ENCODE measurements around the gene SEMA5B.

SEMA5B gene

GRCh38 chr3:122902326-122902725 is 125.2 kb downstream of the SEMA5B start:
- H2BK5ac ChIP-seq (ENCODE audit: low read length) = no peak overlapping the region
- no peaks in the 10 kb centered on the region for H3K79me1 ChIP-seq (ENCODE audit: low read depth, low read length)
- H2AFZ ChIP-seq (ENCODE audit: low read length) = no peak overlapping the region
- WGBS, 2 donors (ENCODE audit: extremely low coverage in 2 of 2, insufficient read length in 2 of 2, insufficient replicate concordance in 1 of 2) = no CpG with 5 or more reads among the region's 2 CpGs
- no peaks in the 10 kb centered on the region for H3K27me3 ChIP-seq (ENCODE audit: control insufficient read depth in 3 of 3, insufficient read depth in 3 of 3, low read depth in 1 of 3, low read length in 3 of 3)
- H3K27ac ChIP-seq (replicated peaks; ENCODE audit: low read length) = no peak overlapping the region
- DNase-seq (ENCODE audit: low spot score) = no peak
- H3K9ac ChIP-seq (ENCODE audit: low read depth, low read length, poor library complexity) = no peak overlapping the region
- no peak overlapping the region for H2BK15ac ChIP-seq (ENCODE audit: low read length)
- H3K4ac ChIP-seq (ENCODE audit: low read length) = no peak overlapping the region
- no peak overlapping the region for H3K23ac ChIP-seq (ENCODE audit: low read depth, low read length, poor library complexity)
- H2BK12ac ChIP-seq (ENCODE audit: low read length) = no peak overlapping the region
- no peaks in the 10 kb centered on the region for H3K4me1 ChIP-seq (ENCODE audit: control insufficient read depth in 2 of 2, insufficient read depth in 1 of 2, low read depth in 1 of 2, low read length in 2 of 2)
- H4K8ac ChIP-seq (ENCODE audit: low read depth, low read length) = no peak overlapping the region
- no peaks in the 10 kb centered on the region for H3K9me3 ChIP-seq (replicated peaks in 1 of 2; ENCODE audit: control insufficient read depth in 2 of 2, insufficient read depth in 1 of 2, low read depth in 1 of 2, low read length in 2 of 2)
- H4K91ac ChIP-seq (ENCODE audit: low read depth, low read length, poor library complexity) = no peak overlapping the region
- no peak overlapping the region for H2AK5ac ChIP-seq (ENCODE audit: low read depth, low read length)
- H3K18ac ChIP-seq (ENCODE audit: low read length) = no peak overlapping the region
- no peak overlapping the region for H3K4me3 ChIP-seq (ENCODE audit: low read length in 2 of 2)
- no peak overlapping the region for H3K4me2 ChIP-seq (ENCODE audit: insufficient read depth, low read length, poor library complexity, severe bottlenecking)
- H3K36me3 ChIP-seq (replicated peaks in 1 of 2; ENCODE audit: control insufficient read depth in 2 of 2, insufficient read depth in 2 of 2, low read length in 2 of 2) = peaks cover 0 to 12% of the 10 kb centered on the region in 2 donors
- H3K14ac ChIP-seq (ENCODE audit: low read length) = no peak overlapping the region
- H2BK120ac ChIP-seq (ENCODE audit: low read depth, low read length) = no peak overlapping the region

- H3K4me3 ChIP-seq (ENCODE audit: low read length in 2 of 2) = no peak overlapping the region
Observed at GRCh38 chr3:122898298-122898697, 129.3 kb downstream of the SEMA5B start.

GRCh38 chr3:122893754-122894668 is 133.6 kb downstream of the SEMA5B start:
- Histone ChIP-seq H2AK5ac (ENCODE audit: low read depth, low read length) (no peak overlapping the region), H3K4me3 (ENCODE audit: low read length in 2 of 2) (no peak overlapping the region), H2BK12ac (ENCODE audit: low read length) (no peak overlapping the region), H3K14ac (ENCODE audit: low read length) (no peak overlapping the region), H2BK5ac (ENCODE audit: low read length) (no peak overlapping the region), H3K4me2 (ENCODE audit: insufficient read depth, low read length, poor library complexity, severe bottlenecking) (no peak overlapping the region), H4K91ac (ENCODE audit: low read depth, low read length, poor library complexity) (no peak overlapping the region), H3K18ac (ENCODE audit: low read length) (peak overlapping the region; percentile 2), H3K36me3 (replicated peaks in 1 of 2; ENCODE audit: control insufficient read depth in 2 of 2, insufficient read depth in 2 of 2, low read length in 2 of 2) (no peaks in the 10 kb centered on the region), H4K8ac (ENCODE audit: low read depth, low read length) (no peak overlapping the region), H2BK15ac (ENCODE audit: low read length) (no peak overlapping the region), H2AFZ (ENCODE audit: low read length) (peak overlapping the region; percentile 7), H3K23ac (ENCODE audit: low read depth, low read length, poor library complexity) (no peak overlapping the region), H3K4me1 (ENCODE audit: control insufficient read depth in 2 of 2, insufficient read depth in 1 of 2, low read depth in 1 of 2, low read length in 2 of 2) (peaks cover 14 to 18% of the 10 kb centered on the region in 2 donors), H3K9ac (ENCODE audit: low read depth, low read length, poor library complexity) (no peak overlapping the region), H3K9me3 (replicated peaks in 1 of 2; ENCODE audit: control insufficient read depth in 2 of 2, insufficient read depth in 1 of 2, low read depth in 1 of 2, low read length in 2 of 2) (peaks cover 0 to 6% of the 10 kb centered on the region in 2 donors), H3K79me1 (ENCODE audit: low read depth, low read length) (no peaks in the 10 kb centered on the region), H3K27me3 (ENCODE audit: control insufficient read depth in 3 of 3, insufficient read depth in 3 of 3, low read depth in 1 of 3, low read length in 3 of 3) (no peaks in the 10 kb centered on the region), H3K27ac (replicated peaks; ENCODE audit: low read length) (no peak overlapping the region), H3K4ac (ENCODE audit: low read length) (no peak overlapping the region), H2BK120ac (ENCODE audit: low read depth, low read length) (no peak overlapping the region)
- no peak for DNase-seq (ENCODE audit: low spot score)
- no CpG with 5 or more reads among the region's 17 CpGs for WGBS, 2 donors (ENCODE audit: extremely low coverage in 2 of 2, insufficient read length in 2 of 2, insufficient replicate concordance in 1 of 2)

More at GRCh38 chr3:122898298-122898697, 129.3 kb downstream of the SEMA5B start:
- Histone ChIP-seq H2BK120ac (ENCODE audit: low read depth, low read length) (no peak overlapping the region), H4K8ac (ENCODE audit: low read depth, low read length) (no peak overlapping the region), H3K27me3 (ENCODE audit: control insufficient read depth in 3 of 3, insufficient read depth in 3 of 3, low read depth in 1 of 3, low read length in 3 of 3) (no peaks in the 10 kb centered on the region), H3K23ac (ENCODE audit: low read depth, low read length, poor library complexity) (no peak overlapping the region), H2AFZ (ENCODE audit: low read length) (peak overlapping the region; percentile 31), H3K9ac (ENCODE audit: low read depth, low read length, poor library complexity) (no peak overlapping the region), H2AK5ac (ENCODE audit: low read depth, low read length) (no peak overlapping the region), H3K14ac (ENCODE audit: low read length) (no peak overlapping the region), H3K4ac (ENCODE audit: low read length) (no peak overlapping the region), H4K91ac (ENCODE audit: low read depth, low read length, poor library complexity) (no peak overlapping the region), H3K36me3 (replicated peaks in 1 of 2; ENCODE audit: control insufficient read depth in 2 of 2, insufficient read depth in 2 of 2, low read length in 2 of 2) (no peaks in the 10 kb centered on the region), H3K4me1 (ENCODE audit: control insufficient read depth in 2 of 2, insufficient read depth in 1 of 2, low read depth in 1 of 2, low read length in 2 of 2) (peaks cover 0 to 3% of the 10 kb centered on the region in 2 donors), H2BK5ac (ENCODE audit: low read length) (no peak overlapping the region), H3K9me3 (replicated peaks in 1 of 2; ENCODE audit: control insufficient read depth in 2 of 2, insufficient read depth in 1 of 2, low read depth in 1 of 2, low read length in 2 of 2) (no peaks in the 10 kb centered on the region), H3K18ac (ENCODE audit: low read length) (no peak overlapping the region), H2BK12ac (ENCODE audit: low read length) (no peak overlapping the region), H3K27ac (replicated peaks; ENCODE audit: low read length) (no peak overlapping the region), H2BK15ac (ENCODE audit: low read length) (no peak overlapping the region), H3K79me1 (ENCODE audit: low read depth, low read length) (no peaks in the 10 kb centered on the region), H3K4me2 (ENCODE audit: insufficient read depth, low read length, poor library complexity, severe bottlenecking) (no peak overlapping the region)
- DNase-seq (ENCODE audit: low spot score) = no peak
- no CpG with 5 or more reads among the region's 4 CpGs for WGBS, 2 donors (ENCODE audit: extremely low coverage in 2 of 2, insufficient read length in 2 of 2, insufficient replicate concordance in 1 of 2)

- no peak overlapping the region for H3K14ac ChIP-seq (ENCODE audit: low read length)
- no peak overlapping the region for H3K4me3 ChIP-seq (ENCODE audit: low read length in 2 of 2)
- DNase-seq (ENCODE audit: low spot score) = no peak
Observed at GRCh38 chr3:122893282-122893681, 134.3 kb downstream of the SEMA5B start.

More at GRCh38 chr3:122893282-122893681, 134.3 kb downstream of the SEMA5B start:
- no peak overlapping the region for H4K91ac ChIP-seq (ENCODE audit: low read depth, low read length, poor library complexity)
- no peaks in the 10 kb centered on the region for H3K79me1 ChIP-seq (ENCODE audit: low read depth, low read length)
- H2BK15ac ChIP-seq (ENCODE audit: low read length) = no peak overlapping the region
- H2AFZ ChIP-seq (ENCODE audit: low read length) = no peak overlapping the region
- no peak overlapping the region for H2BK5ac ChIP-seq (ENCODE audit: low read length)
- no peak overlapping the region for H3K4ac ChIP-seq (ENCODE audit: low read length)
- peaks cover 0 to 6% of the 10 kb centered on the region in 2 donors for H3K9me3 ChIP-seq (replicated peaks in 1 of 2; ENCODE audit: control insufficient read depth in 2 of 2, insufficient read depth in 1 of 2, low read depth in 1 of 2, low read length in 2 of 2)
- H3K9ac ChIP-seq (ENCODE audit: low read depth, low read length, poor library complexity) = no peak overlapping the region
- peaks cover 14 to 18% of the 10 kb centered on the region in 2 donors for H3K4me1 ChIP-seq (ENCODE audit: control insufficient read depth in 2 of 2, insufficient read depth in 1 of 2, low read depth in 1 of 2, low read length in 2 of 2)
- H2BK12ac ChIP-seq (ENCODE audit: low read length) = no peak overlapping the region
- WGBS, 2 donors (ENCODE audit: extremely low coverage in 2 of 2, insufficient read length in 2 of 2, insufficient replicate concordance in 1 of 2) = no CpG with 5 or more reads among the region's 8 CpGs
- no peak overlapping the region for H3K4me2 ChIP-seq (ENCODE audit: insufficient read depth, low read length, poor library complexity, severe bottlenecking)
- no peak overlapping the region for H2AK5ac ChIP-seq (ENCODE audit: low read depth, low read length)
- no peak overlapping the region for H3K18ac ChIP-seq (ENCODE audit: low read length)
- no peak overlapping the region for H3K27ac ChIP-seq (replicated peaks; ENCODE audit: low read length)
- H2BK120ac ChIP-seq (ENCODE audit: low read depth, low read length) = no peak overlapping the region
- H3K36me3 ChIP-seq (replicated peaks in 1 of 2; ENCODE audit: control insufficient read depth in 2 of 2, insufficient read depth in 2 of 2, low read length in 2 of 2) = no peaks in the 10 kb centered on the region
- H3K27me3 ChIP-seq (ENCODE audit: control insufficient read depth in 3 of 3, insufficient read depth in 3 of 3, low read depth in 1 of 3, low read length in 3 of 3) = no peaks in the 10 kb centered on the region
- H4K8ac ChIP-seq (ENCODE audit: low read depth, low read length) = no peak overlapping the region
- no peak overlapping the region for H3K23ac ChIP-seq (ENCODE audit: low read depth, low read length, poor library complexity)

Measured in neuronal stem cell (in vitro differentiated cells).